ENCODE data around the gene BTBD2. TPM values are rescaled to one million over a fixed set of nuclear protein-coding genes. Genes with fewer than 3 reads are reported as not detected.
A peak's percentile ranks its signal among the peaks of the same experiment; 100 is the strongest.

Gene BTBD2
- total and polyA plus RNA-seq, 2 of the 13 experiments (the other 11 are each of a cell fraction or from before 2014, with no cell fraction given) = 28.1 to 45.3 TPM

DNA sequence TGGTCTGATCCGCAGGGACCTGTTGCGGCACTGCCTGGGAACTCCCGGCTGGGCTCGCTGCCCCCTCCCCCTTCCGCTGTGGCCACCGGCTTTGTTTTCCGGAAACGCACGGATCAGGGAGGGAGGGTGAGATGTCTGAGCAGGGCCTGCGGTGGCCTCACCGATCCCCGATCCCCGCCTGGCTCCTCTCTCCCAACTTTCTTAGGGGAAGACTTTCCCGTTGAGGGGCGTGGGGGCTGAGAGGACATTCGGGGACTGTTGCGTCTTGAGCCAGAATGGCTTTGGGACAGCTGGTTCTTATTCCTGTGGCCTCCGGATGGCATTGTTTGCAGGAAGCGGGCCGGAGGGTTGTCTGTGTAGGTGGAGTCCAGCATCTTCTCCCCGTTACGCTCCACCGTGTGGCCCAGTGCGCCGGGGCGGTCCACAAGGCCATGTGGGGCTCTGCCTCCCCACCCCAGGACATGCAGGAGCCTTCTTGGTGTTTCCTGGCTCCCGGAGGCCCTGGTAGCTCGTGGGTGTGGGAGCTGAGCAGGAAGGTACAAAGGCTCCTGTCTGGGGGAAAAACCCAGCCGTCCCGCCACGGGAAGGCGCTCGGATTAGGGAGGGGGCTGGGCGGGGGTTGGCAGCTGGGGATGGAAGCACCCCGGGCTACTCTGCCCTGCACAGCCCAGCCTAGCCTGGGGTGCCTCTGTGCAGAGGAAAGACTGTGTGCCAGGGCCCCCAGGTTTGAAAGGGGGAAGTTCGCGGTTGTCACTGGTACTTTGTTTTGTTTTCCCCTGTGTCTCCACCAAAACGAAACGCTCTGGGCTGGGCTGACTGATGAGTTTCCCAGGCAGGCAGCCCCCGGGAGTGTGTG is 73.2 kb downstream of the BTBD2 start (continued):
- peak; percentile 57 for TF ChIP-seq SOX5 (CRISPR knock-in tag; IDR thresholded peaks at IDR 0.05; ENCODE audit: borderline replicate concordance)
- TF ChIP-seq ZNF614 (CRISPR knock-in tag; IDR thresholded peaks at IDR 0.05; ENCODE audit: borderline replicate concordance) = 0 out of 2 replicates have a peak, but pooled peaks have one; percentile 38
- TF ChIP-seq ZFP82 (CRISPR knock-in tag; IDR thresholded peaks at IDR 0.05; ENCODE audit: borderline replicate concordance) = no peak
- no peak for TF ChIP-seq ZNF225 (CRISPR knock-in tag; IDR thresholded peaks at IDR 0.05)
- TF ChIP-seq HOXA3 (CRISPR knock-in tag; IDR thresholded peaks at IDR 0.05) = 0 out of 2 replicates have a peak, but pooled peaks have one; percentile 44
- peak; percentile 54; the same call in 1 of the 2 replicates for TF ChIP-seq PITX1 (CRISPR knock-in tag; IDR thresholded peaks at IDR 0.05)
- TF ChIP-seq, protein P1, sequence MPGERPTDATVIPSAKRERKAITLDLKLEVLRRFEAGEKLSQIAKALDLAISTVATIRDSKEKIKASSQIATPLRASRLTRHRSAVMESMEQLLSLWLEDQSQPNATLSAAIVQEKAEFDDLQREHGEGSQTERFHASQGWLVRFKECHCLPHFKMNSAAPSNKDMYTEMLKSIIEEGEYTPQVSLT (CRISPR knock-in tag; IDR thresholded peaks at IDR 0.05; ENCODE audit: borderline replicate concordance, low read depth) = no peak
- no peak for TF ChIP-seq THAP8 (CRISPR knock-in tag; IDR thresholded peaks at IDR 0.05; ENCODE audit: borderline replicate concordance)
- TF ChIP-seq, protein P2, sequence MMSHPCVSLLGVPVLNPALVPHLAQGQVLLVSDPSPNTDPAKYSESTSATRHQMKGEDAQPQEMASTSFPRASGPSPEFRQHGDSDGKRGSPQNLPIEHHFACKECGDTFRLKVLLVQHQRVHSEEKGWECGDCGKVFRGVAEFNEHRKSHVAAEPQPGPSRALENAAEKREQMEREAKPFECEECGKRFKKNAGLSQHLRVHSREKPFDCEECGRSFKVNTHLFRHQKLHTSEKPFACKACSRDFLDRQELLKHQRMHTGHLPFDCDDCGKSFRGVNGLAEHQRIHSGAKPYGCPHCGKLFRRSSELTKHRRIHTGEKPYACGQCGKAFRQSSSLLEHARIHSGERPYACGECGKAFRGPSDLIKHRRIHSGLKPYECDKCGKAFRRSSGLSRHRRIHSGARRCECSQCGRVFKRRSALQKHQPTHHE (CRISPR knock-in tag; IDR thresholded peaks at IDR 0.05; ENCODE audit: borderline replicate concordance) = no peak; the same call in 1 of the 2 replicates
- TF ChIP-seq, protein P3, sequence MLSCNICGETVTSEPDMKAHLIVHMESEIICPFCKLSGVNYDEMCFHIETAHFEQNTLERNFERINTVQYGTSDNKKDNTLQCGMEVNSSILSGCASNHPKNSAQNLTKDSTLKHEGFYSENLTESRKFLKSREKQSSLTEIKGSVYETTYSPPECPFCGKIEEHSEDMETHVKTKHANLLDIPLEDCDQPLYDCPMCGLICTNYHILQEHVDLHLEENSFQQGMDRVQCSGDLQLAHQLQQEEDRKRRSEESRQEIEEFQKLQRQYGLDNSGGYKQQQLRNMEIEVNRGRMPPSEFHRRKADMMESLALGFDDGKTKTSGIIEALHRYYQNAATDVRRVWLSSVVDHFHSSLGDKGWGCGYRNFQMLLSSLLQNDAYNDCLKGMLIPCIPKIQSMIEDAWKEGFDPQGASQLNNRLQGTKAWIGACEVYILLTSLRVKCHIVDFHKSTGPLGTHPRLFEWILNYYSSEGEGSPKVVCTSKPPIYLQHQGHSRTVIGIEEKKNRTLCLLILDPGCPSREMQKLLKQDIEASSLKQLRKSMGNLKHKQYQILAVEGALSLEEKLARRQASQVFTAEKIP (CRISPR knock-in tag; IDR thresholded peaks at IDR 0.05; ENCODE audit: borderline replicate concordance) = no peak
- no peak for TF ChIP-seq ZNF124 (CRISPR knock-in tag; IDR thresholded peaks at IDR 0.05)
- TF ChIP-seq ZSCAN12 (CRISPR knock-in tag; IDR thresholded peaks at IDR 0.05) = no peak
- no peak for TF ChIP-seq TAF15 (IDR thresholded peaks at IDR 0.05; ENCODE audit: low read depth, low read length, poor library complexity, severe bottlenecking)
- no peak for TF ChIP-seq NR1H2 (CRISPR knock-in tag; IDR thresholded peaks at IDR 0.05; ENCODE audit: borderline replicate concordance, low read depth)
- TF ChIP-seq ZNF335 (CRISPR knock-in tag; IDR thresholded peaks at IDR 0.05) = no peak
- no peak; the same call in 1 of the 2 replicates for TF ChIP-seq ZMAT3 (CRISPR knock-in tag; conservative IDR thresholded peaks at IDR 0.05)
- TF ChIP-seq, protein P4, sequence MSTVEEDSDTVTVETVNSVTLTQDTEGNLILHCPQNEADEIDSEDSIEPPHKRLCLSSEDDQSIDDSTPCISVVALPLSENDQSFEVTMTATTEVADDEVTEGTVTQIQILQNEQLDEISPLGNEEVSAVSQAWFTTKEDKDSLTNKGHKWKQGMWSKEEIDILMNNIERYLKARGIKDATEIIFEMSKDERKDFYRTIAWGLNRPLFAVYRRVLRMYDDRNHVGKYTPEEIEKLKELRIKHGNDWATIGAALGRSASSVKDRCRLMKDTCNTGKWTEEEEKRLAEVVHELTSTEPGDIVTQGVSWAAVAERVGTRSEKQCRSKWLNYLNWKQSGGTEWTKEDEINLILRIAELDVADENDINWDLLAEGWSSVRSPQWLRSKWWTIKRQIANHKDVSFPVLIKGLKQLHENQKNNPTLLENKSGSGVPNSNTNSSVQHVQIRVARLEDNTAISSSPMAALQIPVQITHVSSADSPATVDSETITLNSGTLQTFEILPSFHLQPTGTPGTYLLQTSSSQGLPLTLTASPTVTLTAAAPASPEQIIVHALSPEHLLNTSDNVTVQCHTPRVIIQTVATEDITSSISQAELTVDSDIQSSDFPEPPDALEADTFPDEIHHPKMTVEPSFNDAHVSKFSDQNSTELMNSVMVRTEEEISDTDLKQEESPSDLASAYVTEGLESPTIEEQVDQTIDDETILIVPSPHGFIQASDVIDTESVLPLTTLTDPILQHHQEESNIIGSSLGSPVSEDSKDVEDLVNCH (CRISPR knock-in tag; IDR thresholded peaks at IDR 0.05) = no peak
- TF ChIP-seq RAD21 (CRISPR knock-in tag; IDR thresholded peaks at IDR 0.05) = no peak
- TF ChIP-seq HNRNPUL1 (IDR thresholded peaks at IDR 0.05; ENCODE audit: low read depth, low read length) = no peak
- TF ChIP-seq ZNF274 (CRISPR knock-in tag; IDR thresholded peaks at IDR 0.05) = no peak
- TF ChIP-seq ZMYM2 (CRISPR knock-in tag; IDR thresholded peaks at IDR 0.05) = no peak
- TF ChIP-seq MTF1 (CRISPR knock-in tag; IDR thresholded peaks at IDR 0.05) = no peak
- no peak for TF ChIP-seq ADNP (CRISPR knock-in tag; IDR thresholded peaks at IDR 0.05)
- TF ChIP-seq ZNF549 (CRISPR knock-in tag; IDR thresholded peaks at IDR 0.05) = no peak

Measured in HepG2 (cell line).